Hematopoietic multipotent progenitor cell treated with erythropoietin and hydrocortisone succinate and interleukin-3 and kit ligand, for 4 days (in vitro differentiated cells): ENCODE results near the gene MRPL44.

ENCODE experiments used
- DNase-seq: peaks from one replicate; pipeline ENCODE4 v3.0.0-alpha.2; 2015

The MRPL44 gene

GRCh38 chr2:224014336-224014735, 57.1 kb downstream of the MRPL44 start:
- DNase-seq: no peak

GRCh38 chr2:224016963-224017362, 59.7 kb downstream of the MRPL44 start:
- no peak for DNase-seq
